DMS 273 (cell line): ENCODE data around the gene INO80.
"Not testable (repeated sequence)": the region's sequence is repeated elsewhere in the genome, so short reads cannot be mapped to it uniquely, and the experiment has no call there.

Experiments used
- DNase-seq: peaks from one replicate; lab custom pipeline; 2025; ENCODE audit not compliant: unreplicated experiment; lab: John Stamatoyannopoulos, UW

INO80 gene

DNA sequence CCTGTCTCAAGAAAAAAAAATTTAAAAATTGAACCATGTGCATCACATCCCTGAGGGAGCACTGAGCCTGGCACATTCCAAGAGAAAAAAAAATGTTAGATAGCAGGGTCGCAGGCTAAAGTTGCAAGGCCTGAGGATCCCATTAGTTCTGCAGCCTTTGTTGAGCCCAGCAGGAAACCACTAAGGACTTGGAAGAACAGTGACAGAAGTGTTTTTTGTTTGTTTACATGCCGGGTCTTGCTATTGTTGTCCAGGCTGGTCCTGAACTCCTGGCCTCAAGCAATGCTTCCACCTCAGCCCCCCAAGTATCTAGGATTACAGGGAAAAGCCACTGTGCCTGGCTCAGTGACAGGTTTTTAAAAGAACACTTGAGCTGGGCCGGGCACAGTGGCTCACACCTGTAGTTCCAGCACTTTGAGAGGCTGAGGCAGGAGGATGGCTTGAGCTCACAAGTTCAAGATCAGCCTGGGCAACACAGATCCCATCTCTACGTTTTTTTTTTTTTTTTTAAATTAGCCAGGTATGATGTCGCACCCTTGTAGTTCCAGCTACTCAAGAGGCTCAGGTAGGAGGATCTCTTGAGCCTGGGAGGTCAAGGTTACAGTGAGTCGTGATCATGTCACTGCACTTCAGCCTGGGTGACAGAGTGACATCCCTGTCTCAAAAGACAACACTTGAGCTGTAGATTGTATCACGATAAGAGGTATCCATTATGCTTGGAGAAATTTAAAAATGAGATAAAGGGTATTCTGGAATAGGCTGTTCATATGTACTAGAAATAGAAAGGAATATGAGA, 147.6 kb downstream of the INO80 start:
- no peak for DNase-seq

DNA sequence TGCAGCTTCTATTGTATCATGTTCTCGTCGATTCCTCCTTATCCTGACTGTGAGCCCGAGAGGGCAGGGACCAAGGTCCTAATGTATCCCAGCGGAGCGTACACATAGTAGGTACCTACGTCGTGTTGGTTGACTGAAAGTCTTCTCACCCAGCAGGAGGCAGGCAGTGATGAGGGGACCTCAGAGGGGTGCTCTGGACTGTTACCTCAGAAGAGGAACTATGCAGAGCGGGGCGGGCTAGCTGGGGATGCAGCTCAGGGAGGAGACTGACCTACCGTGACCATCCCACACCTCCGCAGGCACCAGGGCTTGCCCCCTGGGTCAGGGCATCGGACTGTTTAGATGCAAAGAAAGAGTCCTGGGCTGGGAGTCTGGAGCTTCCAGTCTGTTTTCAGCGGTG, 151.4 kb downstream of the INO80 start:
- DNase-seq = no peak

DNA sequence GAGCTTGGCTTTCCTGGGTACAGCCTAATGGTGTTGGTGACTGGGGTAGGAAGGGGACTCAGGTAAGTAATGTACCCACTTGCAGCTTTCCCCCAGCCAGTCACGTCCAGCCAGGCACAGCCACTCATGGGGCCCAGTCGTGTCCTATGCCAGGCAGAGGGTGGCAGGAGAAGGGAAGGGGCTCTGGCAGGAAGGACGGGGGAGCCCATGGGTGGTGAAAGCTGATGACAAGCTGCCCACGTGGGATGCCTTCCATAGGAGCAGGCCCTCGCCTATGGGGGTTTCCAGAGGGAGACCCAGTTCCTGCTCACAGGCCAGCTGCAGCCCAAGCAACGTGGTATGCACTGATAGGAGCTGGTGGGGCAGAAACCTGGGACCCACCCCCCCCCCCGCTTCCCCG, 152.1 kb downstream of the INO80 start:
- DNase-seq = no peak

DNA sequence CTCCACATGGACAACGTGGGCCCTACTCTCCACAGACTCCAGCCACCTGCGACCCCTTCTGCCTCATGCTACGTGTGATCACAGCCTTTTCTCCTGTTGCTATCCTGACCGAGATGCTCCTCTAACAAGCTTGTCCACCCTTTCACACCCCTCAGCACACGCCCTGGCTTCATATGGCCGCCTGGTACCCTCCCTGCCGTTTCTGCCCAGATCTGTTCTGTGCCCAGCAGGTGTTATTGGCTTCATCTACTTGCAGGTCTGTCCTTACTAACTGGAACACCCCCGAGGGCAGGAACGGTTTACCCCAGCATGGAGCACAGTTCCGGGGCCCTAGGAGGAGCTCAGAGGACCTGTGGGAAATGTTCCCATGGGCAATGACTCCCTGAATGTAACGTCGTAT, 152.9 kb downstream of the INO80 start:
- DNase-seq = no peak

DNA sequence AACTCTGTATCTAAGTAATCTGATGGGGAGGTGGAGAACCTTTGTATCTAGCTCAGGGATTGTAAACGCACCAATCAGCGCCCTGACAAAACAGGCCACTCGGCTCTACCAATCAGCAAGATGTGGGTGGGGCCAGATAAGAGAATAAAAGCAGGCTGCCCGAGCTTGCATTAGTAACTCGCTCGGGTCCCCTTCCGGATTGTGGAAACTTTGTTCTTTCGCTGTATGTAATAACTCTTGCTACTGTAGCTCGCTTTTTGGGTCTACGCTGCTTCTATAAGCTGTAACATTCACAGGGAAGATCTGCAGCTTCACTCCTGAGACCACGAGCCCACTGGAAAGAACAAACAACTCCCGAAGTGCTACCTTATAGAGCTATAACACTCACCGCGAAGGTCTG, 153.8 kb downstream of the INO80 start:
- not testable (repeated sequence) for DNase-seq

DNA sequence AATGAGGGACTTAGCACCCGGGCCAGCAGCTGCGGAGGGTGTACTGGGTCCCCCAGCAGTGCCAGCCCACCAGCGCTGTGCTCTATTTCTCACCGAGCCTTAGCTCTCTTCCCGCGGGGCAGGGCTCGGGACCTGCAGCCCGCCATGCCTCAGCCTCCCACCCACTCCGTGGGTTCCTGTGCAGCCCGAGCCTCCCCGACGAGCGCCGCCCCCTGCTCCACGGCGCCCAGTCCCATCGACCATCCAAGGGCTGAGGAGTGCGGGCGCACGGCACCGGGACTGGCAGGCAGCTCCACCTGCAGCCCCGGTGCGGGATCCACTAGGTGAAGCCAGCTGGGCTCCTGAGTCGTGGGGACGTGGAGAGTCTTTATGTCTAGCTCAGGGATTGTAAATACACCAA, 154.3 kb downstream of the INO80 start:
- not testable (repeated sequence) for DNase-seq

DNA sequence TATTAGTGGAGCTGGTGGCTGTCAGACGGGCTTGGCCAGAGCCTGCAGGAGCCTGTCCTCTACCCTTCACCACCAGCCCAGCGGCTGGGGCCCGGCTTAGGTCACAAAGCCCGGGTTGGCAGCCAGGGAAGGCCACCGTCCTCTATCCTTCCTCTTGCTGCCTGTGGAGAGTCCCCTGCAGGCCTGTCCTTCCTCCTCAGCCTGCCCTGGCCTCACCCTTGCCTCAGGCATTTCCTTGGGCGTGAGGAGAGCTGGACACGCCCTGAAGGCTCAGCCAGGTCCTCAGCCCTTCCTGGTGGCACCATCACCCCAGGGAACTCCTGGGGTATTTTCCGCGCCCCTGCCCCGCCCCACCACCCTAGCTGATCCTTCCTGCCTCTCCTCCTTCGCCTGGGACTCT, 155.2 kb downstream of the INO80 start:
- DNase-seq = no peak

DNA sequence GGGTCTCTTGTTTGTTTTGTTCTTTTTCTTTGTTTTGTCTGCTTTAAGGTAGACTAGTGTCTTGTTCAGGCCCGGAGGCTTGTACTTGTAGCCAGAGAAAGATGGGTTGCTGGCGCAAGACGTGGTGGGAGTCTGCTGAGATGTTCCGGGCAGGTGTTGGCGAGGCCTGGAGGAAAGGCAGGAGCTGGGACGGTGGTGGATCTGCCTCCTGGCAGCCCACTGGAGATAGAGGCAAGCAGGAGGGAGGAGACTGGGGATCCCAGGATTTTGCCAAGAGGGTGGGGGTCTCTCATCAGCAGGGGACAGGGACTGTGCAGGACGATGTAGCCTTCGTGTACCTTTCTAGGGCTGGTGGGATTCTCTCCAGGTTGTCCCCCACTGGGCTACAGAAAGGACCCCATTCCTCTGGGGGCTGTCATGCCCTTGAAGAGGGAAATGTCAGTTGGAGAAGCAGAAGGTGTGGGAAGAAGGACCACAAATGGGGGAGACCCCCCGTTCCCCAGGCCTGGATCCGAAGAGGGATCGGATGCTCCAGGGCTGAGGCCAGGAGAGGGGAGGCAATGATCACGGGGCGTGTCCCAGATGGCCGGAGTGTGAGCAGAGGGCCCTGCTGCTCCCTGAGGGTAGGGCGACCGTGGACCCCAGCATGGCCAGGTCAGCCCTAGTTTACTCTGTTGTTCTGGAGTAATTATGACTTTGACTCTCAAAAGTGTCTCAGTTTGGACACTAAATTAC, 155.8 kb downstream of the INO80 start:
- DNase-seq = no peak

DNA sequence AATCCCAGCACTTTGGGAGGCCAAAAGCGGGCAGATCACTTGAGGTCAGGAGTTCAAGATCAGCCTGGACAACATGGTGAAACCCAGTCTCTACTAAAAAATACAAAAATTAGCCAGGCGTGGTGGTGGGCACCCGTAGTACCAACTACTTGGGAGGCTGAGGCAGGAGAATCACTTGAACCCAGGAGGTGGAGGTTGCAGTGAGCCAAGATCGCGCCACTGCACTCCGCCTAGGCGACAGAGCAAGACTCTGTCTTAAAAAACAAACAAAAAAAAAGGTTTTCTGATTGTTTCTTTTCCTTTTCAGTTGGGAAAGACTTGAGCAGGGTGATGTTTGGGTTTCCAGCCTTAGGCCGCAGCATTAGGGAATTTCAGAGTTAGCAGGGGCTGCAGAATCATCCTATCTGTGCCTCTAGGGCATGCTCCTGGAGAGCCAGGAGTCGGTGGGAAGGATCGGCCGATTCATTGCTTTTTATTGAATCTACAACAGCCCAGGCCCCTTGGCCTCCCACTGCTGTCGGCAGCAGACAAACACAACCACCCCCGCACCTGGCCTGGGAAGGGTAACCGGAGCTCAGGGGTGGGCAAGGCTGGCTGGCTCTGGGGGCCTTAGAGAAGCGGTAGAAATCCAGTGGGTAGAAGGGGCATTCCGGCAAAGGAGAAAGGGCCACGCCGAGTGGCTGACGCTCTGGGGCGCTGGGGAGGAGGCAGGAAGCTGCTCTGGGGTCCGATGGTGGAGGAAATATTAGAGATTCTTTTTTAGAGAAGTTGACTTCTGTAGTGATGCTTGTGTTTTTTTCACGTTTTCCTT, 156.5 kb downstream of the INO80 start:
- no peak for DNase-seq

DNA sequence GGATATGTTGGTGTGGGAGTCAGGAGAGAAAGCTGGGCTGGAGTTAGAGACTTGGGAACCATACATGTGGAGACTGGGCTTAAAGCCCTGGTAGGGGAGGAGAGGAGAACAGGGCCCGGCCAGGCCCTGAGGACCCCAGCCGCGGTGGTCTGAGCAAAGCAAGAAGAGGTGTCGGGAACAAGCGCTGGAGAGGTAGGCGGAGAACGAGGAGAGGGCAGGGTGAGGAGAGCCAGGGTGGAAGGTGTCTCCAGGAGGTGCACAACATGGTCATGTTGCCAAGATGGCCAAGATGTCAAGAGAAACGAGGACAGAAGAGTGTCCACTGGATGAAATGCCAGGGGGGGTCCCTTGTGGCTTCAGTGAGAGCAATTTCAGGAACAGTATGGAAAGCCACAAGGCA, 157.4 kb downstream of the INO80 start:
- no peak for DNase-seq

DNA sequence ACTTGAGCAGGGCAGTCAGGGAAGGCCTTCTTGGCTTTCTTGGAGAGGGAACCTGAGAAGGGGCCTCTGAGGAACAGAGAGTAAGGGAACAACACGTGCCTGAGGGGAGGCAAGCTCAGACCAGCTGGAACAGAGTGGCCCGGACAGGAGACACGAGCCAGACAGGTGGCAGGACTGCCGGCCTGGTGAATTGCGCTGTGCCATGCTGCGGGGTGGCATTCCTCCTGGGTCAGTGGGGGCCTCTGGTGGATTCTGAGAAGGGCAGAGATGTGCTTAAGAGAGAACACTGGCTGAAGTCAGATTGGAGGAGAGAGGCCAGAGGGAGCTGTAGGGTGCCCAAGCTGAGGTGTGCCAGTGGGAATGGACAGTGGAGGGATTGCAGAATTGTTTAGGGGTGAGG, 157.9 kb downstream of the INO80 start:
- DNase-seq = peak; percentile 56

DNA sequence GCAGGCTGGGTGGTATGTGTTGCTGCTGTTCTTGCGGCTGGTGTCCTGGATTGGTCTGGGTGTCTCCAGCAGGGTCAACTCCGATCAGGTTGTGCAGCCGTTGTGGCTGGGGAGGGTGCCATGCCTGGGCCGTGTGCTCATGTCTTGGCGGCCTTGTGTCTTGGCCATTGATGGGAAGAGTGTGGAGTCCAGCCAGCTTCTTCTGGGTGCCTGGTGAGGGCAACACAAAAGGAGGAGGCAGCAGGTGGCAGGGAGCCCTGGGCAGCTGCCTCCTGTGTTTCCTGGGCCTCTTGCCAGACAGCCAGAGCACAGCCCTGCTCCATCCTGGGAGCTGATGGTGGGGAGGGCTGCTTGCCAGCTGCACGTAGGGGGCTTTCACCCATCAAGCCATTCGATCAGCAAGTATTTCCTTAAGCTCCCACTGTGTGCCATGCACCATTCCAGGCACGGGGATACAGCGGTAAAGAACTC, 158.5 kb downstream of the INO80 start:
- DNase-seq = peak; percentile 90

DNA sequence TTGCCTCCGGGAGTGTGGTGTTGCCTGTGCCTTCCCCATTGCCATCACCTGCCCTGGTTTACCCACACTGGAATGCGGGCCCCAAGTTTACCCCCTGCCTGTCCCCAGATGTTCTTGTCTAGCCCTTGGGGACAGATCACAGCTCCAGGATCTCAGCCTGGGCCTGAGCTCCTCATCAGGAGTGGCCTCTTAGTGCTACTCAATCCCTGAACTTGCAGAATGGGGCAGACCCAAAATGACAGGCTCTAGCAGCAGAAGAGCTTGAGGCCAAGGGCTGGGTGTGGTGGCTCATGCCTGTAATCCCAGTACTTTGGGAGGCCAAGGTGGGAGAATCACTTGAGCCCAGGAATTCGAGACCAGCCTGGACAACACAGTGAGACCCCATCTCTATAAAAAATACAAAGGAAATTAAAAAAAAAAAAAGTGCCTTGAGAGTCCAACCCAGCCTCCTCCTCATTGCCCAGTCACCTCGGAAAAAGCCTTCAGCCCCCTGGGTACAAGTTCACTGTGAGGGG, 159.0 kb downstream of the INO80 start:
- DNase-seq = no peak

DNA sequence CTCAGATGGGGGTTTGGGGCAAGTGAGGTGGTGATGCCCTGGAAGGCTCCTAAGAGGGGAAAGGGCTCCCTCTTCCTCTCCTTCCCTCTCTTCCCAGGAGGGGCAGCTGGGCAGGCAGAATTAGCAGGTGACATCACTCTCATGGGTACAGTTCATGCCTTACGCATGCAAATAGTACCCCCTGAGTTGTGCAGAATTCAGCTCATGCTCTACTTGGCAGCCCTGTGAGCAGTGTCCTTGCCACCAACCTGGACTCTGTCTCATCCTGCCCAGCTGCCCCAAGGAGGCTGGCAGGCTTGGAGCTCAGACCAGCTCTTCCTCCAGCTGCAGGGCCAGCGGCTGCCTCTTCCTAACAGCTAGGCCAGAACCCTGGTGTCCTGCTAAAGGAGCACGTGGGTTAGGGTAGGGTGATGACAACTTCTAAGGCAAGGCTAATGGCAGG, 159.5 kb downstream of the INO80 start:
- peak; percentile 58 for DNase-seq

DNA sequence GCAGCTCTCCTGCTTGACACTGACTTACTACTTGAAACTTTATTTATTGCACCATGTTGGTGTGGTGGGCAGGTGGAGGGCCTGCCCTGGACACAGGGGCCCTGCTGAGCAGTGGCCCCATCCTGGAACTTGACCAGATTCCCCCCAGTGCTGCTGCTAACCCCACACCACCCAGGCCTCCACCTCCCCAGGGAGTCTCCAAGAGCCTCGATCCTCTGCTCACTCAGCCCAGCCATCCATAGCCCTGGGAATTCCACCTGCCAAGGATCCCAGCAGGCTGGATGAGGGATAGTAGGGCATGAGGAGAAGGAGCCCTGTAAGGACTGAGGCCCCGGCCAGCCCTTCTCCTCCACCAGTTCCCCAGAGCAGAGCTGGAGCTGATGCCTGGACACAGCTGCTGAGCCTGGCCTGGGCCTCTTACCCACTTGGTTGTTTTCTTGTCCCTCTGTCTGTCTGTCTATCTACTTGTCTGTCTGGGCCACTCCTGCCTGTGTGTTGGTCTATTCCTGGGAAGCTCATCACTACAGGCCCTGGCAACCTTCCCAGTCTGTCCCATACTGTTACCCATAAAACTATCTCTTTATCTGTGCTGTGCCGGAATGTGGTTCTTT, 160.0 kb downstream of the INO80 start:
- DNase-seq = peak; percentile 58

DNA sequence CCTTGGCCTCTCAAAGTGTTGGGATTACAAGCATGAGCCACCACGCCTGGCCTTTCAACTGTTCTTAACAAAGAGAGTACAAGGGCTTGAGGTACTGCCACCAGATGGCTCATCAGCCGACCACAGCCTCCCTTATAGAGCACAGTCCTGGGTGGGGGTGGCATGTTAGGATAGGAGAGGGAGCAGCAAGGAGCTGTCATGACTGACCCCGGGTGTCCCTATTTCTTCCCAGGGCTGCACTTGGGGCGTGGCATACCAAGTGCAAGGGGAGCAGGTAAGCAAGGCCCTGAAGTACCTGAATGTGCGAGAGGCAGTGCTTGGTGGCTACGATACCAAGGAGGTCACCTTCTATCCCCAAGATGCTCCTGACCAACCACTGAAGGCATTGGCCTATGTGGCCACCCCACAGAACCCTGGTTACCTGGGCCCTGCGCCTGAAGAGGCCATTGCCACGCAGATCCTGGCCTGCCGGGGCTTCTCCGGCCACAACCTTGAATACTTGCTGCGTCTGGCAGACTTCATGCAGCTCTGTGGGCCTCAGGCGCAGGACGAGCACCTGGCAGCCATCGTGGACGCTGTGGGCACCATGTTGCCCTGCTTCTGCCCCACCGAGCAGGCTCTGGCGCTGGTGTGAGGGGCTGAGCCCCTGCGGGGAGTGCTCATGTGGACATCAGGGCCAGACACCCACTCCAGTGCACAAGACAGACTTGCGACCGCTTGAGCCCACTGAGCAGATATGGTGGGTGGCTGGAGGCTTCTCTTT, 160.8 kb downstream of the INO80 start:
- DNase-seq = no peak

DNA sequence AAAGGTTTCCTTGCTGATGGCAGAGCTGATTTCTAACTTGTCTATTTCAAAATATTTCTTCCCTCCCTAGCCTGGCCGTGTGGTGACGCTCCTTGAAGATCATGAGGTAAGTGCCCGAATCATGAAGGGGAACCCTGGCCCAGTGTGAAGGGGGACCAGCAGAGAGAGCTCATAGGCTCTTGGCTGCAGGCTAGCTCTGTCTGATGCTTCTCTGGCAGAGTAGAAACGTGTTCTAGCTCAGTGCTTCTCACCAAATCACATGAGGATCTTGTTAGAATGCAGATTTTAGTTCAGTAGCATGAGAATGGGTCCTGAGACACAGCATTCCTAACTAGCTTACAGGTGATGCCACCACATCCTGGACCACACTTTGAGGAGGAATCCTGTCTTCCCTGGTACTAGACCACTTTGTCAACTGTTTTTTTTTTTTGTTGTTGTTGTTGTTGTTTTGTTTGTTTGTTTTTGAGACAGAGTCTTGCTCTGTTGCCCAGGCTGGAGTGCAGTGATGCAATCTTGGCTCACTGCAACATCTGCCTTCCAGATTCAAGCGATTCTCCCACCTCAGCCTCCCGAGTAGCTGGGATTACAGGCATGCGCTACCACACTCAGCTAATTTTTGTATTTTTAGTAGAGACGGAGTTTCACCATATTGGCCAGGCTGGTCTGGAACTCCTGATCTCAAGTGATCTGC, 161.8 kb downstream of the INO80 start:
- DNase-seq = not testable (repeated sequence)

DNA sequence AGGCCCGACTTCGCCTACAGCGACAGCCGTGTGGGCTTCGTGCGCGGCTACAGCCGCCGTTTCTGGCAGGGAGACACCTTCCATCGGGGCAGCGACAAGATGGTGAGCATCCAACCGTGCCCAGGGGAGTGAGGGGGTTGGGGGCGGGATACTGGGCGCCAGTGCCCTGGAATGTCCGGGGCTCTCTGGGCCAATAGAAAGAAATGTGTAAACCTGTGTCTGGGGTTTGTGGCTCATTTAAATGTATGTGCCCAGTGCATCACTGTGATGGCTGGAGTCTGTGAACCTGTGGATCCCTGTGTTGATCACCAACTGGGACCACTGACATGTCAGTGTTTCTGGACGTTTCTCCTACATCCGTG, 162.4 kb downstream of the INO80 start:
- DNase-seq = peak; percentile 33

DNA sequence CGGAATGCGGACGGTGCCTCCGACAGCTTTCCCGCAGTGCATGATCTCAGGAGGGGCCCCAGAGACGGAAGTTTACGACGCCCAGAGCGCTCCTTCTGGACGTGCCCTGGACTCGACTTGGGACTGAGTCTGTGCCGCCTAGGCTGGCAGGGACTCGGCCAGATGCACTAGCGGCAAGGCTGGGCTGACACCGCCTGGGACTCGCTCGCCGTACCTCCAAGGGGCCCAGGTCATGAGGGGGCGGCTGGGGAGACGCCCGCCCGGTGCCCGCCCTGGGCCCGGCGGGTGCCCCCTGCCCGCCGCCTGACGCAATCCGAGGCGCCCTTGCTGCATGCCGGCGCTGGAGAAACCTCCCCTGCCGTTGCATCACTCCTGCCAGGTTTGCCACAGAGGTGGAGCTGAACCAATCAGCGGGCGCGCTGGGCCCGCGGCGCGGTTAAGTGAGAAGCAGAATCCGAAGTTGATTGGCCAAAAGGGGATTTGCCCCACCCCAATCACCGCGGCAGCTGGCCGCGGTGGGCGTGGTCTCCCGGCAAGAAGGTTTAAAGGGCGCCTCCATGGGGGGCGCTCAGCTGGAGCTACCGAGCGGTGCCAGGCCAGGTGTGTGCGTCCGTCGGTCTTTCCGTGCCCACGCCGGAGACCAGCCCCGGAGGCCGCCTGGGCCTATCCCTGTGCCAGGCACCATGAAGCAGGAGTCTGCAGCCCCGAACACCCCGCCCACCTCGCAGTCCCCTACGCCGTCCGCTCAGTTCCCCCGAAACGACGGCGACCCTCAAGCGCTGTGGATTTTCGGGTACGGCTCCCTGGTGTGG, 163.0 kb downstream of the INO80 start, which contains the start of gene CHAC1:
Gene CHAC1, plus strand, starts transcription at position 571 of the 812 bp plus-strand sequence. Its CDS starts 113 bp downstream, at position 684.
- peak; percentile 96 for DNase-seq
